ENCODE results near the gene PPM1K.

Gene PPM1K

DNA sequence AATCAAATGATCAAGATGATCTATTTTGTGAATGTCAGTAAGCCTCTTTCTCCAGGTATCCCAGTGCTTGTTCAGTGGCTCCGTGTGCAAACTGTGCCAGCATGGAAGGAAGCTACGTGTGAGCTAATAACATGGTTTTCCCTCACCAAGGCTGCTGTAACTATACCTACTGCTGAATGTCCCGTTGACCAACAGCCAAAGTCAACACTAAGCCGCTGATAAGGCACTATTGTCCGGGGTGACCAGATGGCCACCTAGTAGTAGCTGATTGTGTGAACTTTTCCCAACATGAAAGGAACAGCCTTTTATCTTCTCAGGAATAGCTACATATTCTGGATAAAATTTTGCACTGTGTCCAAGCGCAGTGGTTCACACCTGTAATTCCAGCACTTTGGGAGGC, 68.0 kb downstream of the PPM1K start:
- DNase-seq: no peak

DNA sequence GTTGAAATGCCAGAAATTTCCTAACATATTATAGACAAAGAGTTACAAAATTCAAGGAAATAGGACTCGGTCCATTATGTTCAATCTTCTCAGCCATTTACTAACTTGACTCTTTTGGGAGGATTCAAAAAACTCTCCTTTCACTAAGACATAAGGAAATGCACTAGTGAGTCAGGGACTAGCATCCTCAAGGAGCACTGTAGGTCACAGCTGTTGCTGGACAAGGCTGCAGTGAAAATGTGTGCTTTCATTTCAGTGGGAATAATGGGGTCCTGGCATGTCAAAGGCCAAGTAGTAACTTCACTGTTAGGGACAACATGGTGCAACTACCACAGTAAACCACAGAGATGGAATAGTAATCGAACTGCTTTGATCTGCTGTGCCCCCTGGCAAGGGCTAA, 69.0 kb downstream of the PPM1K start:
- no peak for DNase-seq

DNA sequence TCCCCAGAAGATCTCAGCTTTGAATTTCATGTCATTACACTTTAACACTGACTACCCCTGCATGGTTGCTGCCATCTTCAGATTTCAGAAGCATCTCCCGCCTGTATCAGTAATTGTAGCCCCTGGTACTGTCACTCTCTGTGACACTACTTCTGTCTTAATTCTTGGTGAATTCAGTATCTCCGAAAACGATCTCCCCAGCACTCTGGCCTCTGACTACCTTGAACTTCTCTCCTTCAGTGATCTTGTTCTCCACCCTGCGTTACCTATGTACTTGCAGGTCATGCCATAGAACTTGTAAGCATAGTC, 72.2 kb downstream of the PPM1K start:
- DNase-seq: no peak

DNA sequence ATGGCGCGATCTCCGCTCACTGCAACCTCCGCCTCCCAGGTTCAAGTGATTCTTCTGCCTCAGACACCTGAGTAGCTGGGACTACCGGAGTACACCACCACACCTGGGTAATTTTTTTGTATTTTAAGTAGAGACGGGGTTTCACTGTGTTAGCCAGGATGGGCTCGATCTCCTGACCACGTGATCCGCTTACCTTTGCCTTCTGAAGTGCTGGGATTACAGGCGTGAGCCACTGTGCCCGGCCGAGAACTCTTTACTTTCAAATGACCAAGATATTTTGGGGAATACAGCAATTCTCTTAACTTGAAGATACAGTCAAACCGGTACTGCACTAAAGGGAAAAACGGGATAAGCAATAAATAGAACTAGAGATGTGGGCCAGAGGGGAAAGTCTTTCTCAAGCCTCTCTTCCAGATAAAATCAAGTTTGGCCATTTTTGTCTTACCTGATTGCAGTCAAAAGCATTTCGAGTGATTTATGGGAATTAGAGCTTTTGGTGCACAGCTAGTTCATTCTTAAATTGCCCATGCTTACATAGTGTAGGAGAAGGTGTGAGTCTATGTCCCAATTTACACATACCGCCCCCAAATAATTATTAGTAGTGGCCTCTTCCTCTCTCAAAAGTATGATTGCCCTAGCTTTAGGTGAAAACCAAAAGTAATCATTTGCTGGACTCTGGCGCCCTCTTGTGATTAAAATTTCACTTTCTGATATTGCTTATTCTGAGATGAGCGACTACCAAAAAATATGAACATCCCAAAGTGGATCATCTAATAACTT, 72.7 kb downstream of the PPM1K start:
- peak; percentile 46 for DNase-seq

DNA sequence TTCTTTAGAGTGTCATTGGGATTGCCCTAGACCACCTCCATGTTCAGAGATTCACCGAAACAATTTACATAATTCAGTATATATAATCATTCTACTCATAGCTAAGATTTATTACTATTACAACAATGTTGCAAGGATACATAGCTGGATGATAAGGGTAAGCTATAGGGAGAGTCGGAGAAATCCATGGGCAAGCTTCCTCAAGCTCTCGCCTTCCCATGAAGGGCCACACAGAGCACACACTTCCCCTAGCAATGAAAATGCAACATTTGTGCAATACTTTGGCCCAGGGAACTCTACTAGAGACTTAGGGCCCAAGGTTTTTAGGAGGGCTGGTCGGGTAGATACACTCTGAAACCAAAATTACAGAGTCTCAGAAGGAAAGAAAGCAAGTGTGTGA, 76.2 kb downstream of the PPM1K start:
- no peak for DNase-seq
